HepG2 (cell line): ENCODE results near the gene YBX2. TPM values are rescaled to one million over a fixed set of nuclear protein-coding genes. Genes with fewer than 3 reads are reported as not detected.

Source experiments
- ATAC-seq: fragments of 200-7000 bp; cut with Tn5 transposase; 3 replicates; pipeline ENCODE4 v1.9.1; 2020; ENCODE audit warnings: mild to moderate bottlenecking, moderate library complexity
- BruUV-seq: library from RNA; stranded (reverse); fragments of 400-500 nt; replicated peaks from 2 replicates; lab custom pipeline; 2021; lab: Mats Ljungman, UMichigan
- CTCF ChIA-PET: fragments of 300-600 bp; formaldehyde crosslinking; extraction: SDS; loops from one replicate; lab custom pipeline; 2021; ENCODE audit warnings: low total read pairs, inconsistent platforms, low intra/inter-chr PET ratio; lab: Yijun Ruan, JAX
- POLR2A ChIA-PET: fragments of 350-600 bp; sonication (Branson Sonifier 250); formaldehyde crosslinking; loops from one replicate; lab custom pipeline; 2020; ENCODE audit warnings: antibody characterized with exemption, inconsistent platforms; lab: Yijun Ruan, JAX
- DNase-seq: peaks from one replicate; pipeline ENCODE4 v3.0.0-alpha.2; 2015; ENCODE audit warnings: low spot score
- FAIRE-seq: peaks from 3 replicates; lab custom pipeline; 2011; peaks lifted over from hg19 to GRCh38; lab: Jason Lieb, UNC
- H2AFZ ChIP-seq: one replicate; pipeline ENCODE4 v1.6.1; 2011; ENCODE audit warnings: low read length, inconsistent platforms
- H3K27ac ChIP-seq: fragments of 300-600 bp; 3 replicates; pipeline ENCODE4 v1.8.0; 2011; ENCODE audit warnings: mixed run types, mild to moderate bottlenecking, mixed read lengths, low read length, inconsistent platforms; ENCODE audit not compliant: insufficient read depth; ENCODE audit errors: extremely low read length
- H3K27me3 ChIP-seq, 2 experiments: fragments of 200-600 bp in 1 of 2; 2 replicates in 1 of 2; 3 replicates in 1 of 2; pipeline versions ENCODE4 v1.6.0 to v1.8.0; 2011; ENCODE audit warnings: low read length in 2 of 2, mild to moderate bottlenecking in 2 of 2, moderate library complexity in 2 of 2, inconsistent platforms in 1 of 2; ENCODE audit not compliant: insufficient read depth in 2 of 2, control insufficient read depth in 1 of 2
- H3K36me3 ChIP-seq, 2 experiments: fragments of 200-600 bp in 1 of 2; replicated peaks in 1 of 2; 2 replicates in 1 of 2; 3 replicates in 1 of 2; pipeline versions ENCODE4 v1.5.1 to v1.8.0; 2011; ENCODE audit warnings: low read length in 2 of 2, inconsistent platforms in 1 of 2; ENCODE audit not compliant: insufficient read depth in 2 of 2, control insufficient read depth in 1 of 2
- H3K4me1 ChIP-seq: 2 replicates; pipeline ENCODE4 v1.5.1; 2012; ENCODE audit warnings: low read length, inconsistent platforms; ENCODE audit not compliant: insufficient read depth
- H3K4me2 ChIP-seq: 2 replicates; pipeline ENCODE4 v1.6.0; 2011; ENCODE audit warnings: low read depth, low read length, inconsistent platforms
- H3K4me3 ChIP-seq, 3 experiments: fragments of 200-600 bp in 1 of 3; sonication (generic), shearing (Covaris generic) in 1 of 3; replicated peaks in 1 of 3; 2 replicates each; pipeline ENCODE4 v1.5.1; 2011 to 2016; ENCODE audit warnings: low read length in 3 of 3, inconsistent platforms in 2 of 3, low read depth in 2 of 3, mild to moderate bottlenecking in 2 of 3, control low read depth in 1 of 3, mixed read lengths in 1 of 3; ENCODE audit not compliant: insufficient read depth in 1 of 3
- H3K79me2 ChIP-seq: one replicate; pipeline ENCODE4 v1.6.1; 2011; ENCODE audit warnings: low read length, inconsistent platforms; ENCODE audit not compliant: insufficient read depth
- H3K9ac ChIP-seq: 2 replicates; pipeline ENCODE4 v1.6.0; 2011; ENCODE audit warnings: mild to moderate bottlenecking, low read depth, low read length, inconsistent platforms; ENCODE audit not compliant: insufficient read depth
- H3K9me3 ChIP-seq: 2 replicates; pipeline ENCODE4 v1.5.1; 2012; ENCODE audit warnings: mild to moderate bottlenecking, low read length
- H4K20me1 ChIP-seq: 2 replicates; pipeline ENCODE4 v1.6.0; 2011; ENCODE audit warnings: inconsistent platforms, mild to moderate bottlenecking, low read length, moderate library complexity; ENCODE audit not compliant: insufficient read depth
- KLF12 ChIP-seq: sonication (generic); formaldehyde crosslinking; IDR thresholded peaks from 2 replicates; pipeline ENCODE4 v1.4.0; 2020; ENCODE audit warnings: missing genetic modification reagents, borderline replicate concordance
- MZF1 ChIP-seq: sonication (generic); formaldehyde crosslinking; IDR thresholded peaks from 2 replicates; pipeline ENCODE4 v1.8.1; 2023; ENCODE audit warnings: mild to moderate bottlenecking, missing genetic modification reagents, borderline replicate concordance
- PAXIP1 ChIP-seq: sonication (generic); formaldehyde crosslinking; conservative IDR thresholded peaks from 2 replicates; pipeline ENCODE4 v1.4.0; 2020; ENCODE audit warnings: mild to moderate bottlenecking, missing genetic modification reagents, moderate library complexity
- POLR2A ChIP-seq, 2 experiments: IDR thresholded peaks; 2 replicates each; pipeline ENCODE4 v1.6.1; 2011; ENCODE audit warnings: low read depth in 2 of 2, low read length in 2 of 2, mild to moderate bottlenecking in 1 of 2, moderate library complexity in 1 of 2; ENCODE audit not compliant: insufficient read depth in 1 of 2
- WGBS: methylation state at CpG from one replicate; pipeline ENCODE4 v1.1.6; 2017; ENCODE audit warnings: low lambda C conversion rate; 5-methylcytosine and 5-hydroxymethylcytosine counted together
- in situ Hi-C: cut with HindIII; loops from 2 replicates; pipeline ENCODE4 v1.10.0; 2017; ENCODE audit warnings: low pct_unique_long_range_greater_than_20kb; ENCODE audit not compliant: extremely low pct_ligation_motif_present
- intact Hi-C: fragments of 100-400 bp; cut with micrococcal nuclease; formaldehyde crosslinking; loops from one replicate; pipeline ENCODE4 v1.10.0; 2022; ENCODE audit not compliant: unreplicated experiment
- polyA plus RNA-seq, 8 experiments: library from polyadenylated mRNA; depleted of rRNA in 3 of 8; stranded (reverse) in 7 of 8; unstranded in 1 of 8; fragments of >200 nt; fragmentation: Illumina TruSeq in 4 of 8; extraction: Trizol in 4 of 8; gene quantifications; 2 replicates each; pipeline versions ENCODE4 v1.2.1 to v1.2.3, GENCODE V29; 2011 to 2016; ENCODE audit warnings: low read depth in 4 of 8, missing spikeins in 1 of 8, mixed read lengths in 1 of 8; ENCODE audit not compliant: insufficient read depth in 1 of 8
- total RNA-seq, 5 experiments: library from RNA; depleted of rRNA; stranded (reverse); fragments of >200 nt; fragmentation: Illumina TruSeq; extraction: Trizol; gene quantifications; 2 replicates each; pipeline ENCODE4 v1.2.3, GENCODE V29; 2016; ENCODE audit warnings: low read depth in 1 of 5

Gene YBX2
- total and polyA plus RNA-seq, 2 of the 13 experiments (the other 11 are each of a cell fraction or from before 2014, with no cell fraction given): 0.12 to 0.22 TPM

GRCh38 chr17:7292194-7292593 lies 2.2 kb downstream of the YBX2 start:
- intact Hi-C loops (loop anchor here (1.0 kb wide), 1 partner anchor 38 kb away; no protein-coding TSS in a partner anchor), in situ Hi-C loops (no loop called here)
- H3K36me3 ChIP-seq: no peaks in the 10 kb centered on the region
- CTCF ChIA-PET: interaction anchor here (1.1 kb wide), 1 partner anchor 12 kb away, joined by 3 read pairs; no protein-coding TSS in a partner anchor
- BruUV-seq: no TSS peak
- no peak for ATAC-seq
- H3K79me2 ChIP-seq: no peaks in the 10 kb centered on the region
- no peaks in the 10 kb centered on the region for H3K9me3 ChIP-seq
- H3K4me2 ChIP-seq: peak overlapping the region; percentile 75; the same call in 1 of the 2 replicates
- H3K4me3 ChIP-seq: peak overlapping the region in 2 of 3 experiments; percentile 29 to 54; a peak in 1 of 6 replicates
- H2AFZ ChIP-seq: no peak overlapping the region
- H4K20me1 ChIP-seq: no peaks in the 10 kb centered on the region
- H3K9ac ChIP-seq: no peak overlapping the region
- H3K27me3 ChIP-seq: peaks cover 0 to 11% of the 10 kb centered on the region in 2 experiments; a peak in 2 of 5 replicates
- no peak for TF ChIP-seq MZF1 (CRISPR knock-in tag)
- TF ChIP-seq POLR2A (IDR thresholded peaks at IDR 0.05; ENCODE audit: insufficient read depth in 1 of 2, low read depth in 2 of 2, low read length in 2 of 2): 0 out of 4 replicates have a peak, but pooled peaks of 1 of the 2 experiments have one; percentile 15
- POLR2A ChIA-PET: interaction anchor here (3.7 kb wide), 1 partner anchor 10 kb away, joined by 35 read pairs; the partner anchor contains the start of gene SLC2A4
- peaks cover 41% of the 10 kb centered on the region for H3K4me1 ChIP-seq
- FAIRE-seq: no peak
- H3K27ac ChIP-seq: no peak overlapping the region
- DNase-seq: no peak
- WGBS: no CpG with 5 or more reads among the region's 2 CpGs

- POLR2A ChIA-PET: interaction anchor here (3.7 kb wide), 1 partner anchor 9 kb away, joined by 35 read pairs; the partner anchor contains the start of gene SLC2A4
- intact Hi-C loops: no loop called here
- no TSS peak for BruUV-seq
- peaks cover 30% of the 10 kb centered on the region for H3K4me1 ChIP-seq
- in situ Hi-C loops: no loop called here
- FAIRE-seq (no peak), DNase-seq (no peak), ATAC-seq (no peak)
- no peaks in the 10 kb centered on the region for H4K20me1 ChIP-seq
- TF ChIP-seq PAXIP1 (CRISPR knock-in tag) (no peak), KLF12 (CRISPR knock-in tag) (no peak)
- H2AFZ ChIP-seq: no peak overlapping the region
- H3K9me3 ChIP-seq: no peaks in the 10 kb centered on the region
- CTCF ChIA-PET: no interaction called here
- peaks cover 0 to under 1% of the 10 kb centered on the region in 2 experiments; a peak in 1 of 5 replicates for H3K36me3 ChIP-seq
- no peak overlapping the region for H3K4me3 ChIP-seq
- no peak overlapping the region for H3K27ac ChIP-seq
- H3K27me3 ChIP-seq: peaks cover 0 to 11% of the 10 kb centered on the region in 2 experiments; a peak in 2 of 5 replicates
- no peak overlapping the region for H3K9ac ChIP-seq
- 44% methylated on average over 6 of the region's 11 CpGs for WGBS
- H3K4me2 ChIP-seq: no peak overlapping the region
- no peaks in the 10 kb centered on the region for H3K79me2 ChIP-seq
Measured at GRCh38 chr17:7290685-7291084, 3.8 kb downstream of the YBX2 start.
